Smooth muscle cell (in vitro differentiated cells): ENCODE data around the gene MYBBP1A. TPM values are rescaled to one million over a fixed set of nuclear protein-coding genes. Genes with fewer than 3 reads are reported as not detected.
"Not testable (repeated sequence)": the region's sequence is repeated elsewhere in the genome, so short reads cannot be mapped to it uniquely, and the experiment has no call there.

Source experiments
- DNase-seq: peaks from one replicate; lab custom pipeline; 2025; ENCODE audit not compliant: unreplicated experiment; lab: John Stamatoyannopoulos, UW
- H2AFZ ChIP-seq: fragments of 200-600 bp; sonication (generic); 2 replicates; pipeline ENCODE4 v1.6.0; 2016; ENCODE audit warnings: antibody characterized with exemption, low read depth, mild to moderate bottlenecking
- H3F3A ChIP-seq: fragments of 200-600 bp; sonication (generic); 2 replicates; pipeline ENCODE4 v1.6.0; 2017; ENCODE audit warnings: antibody characterized with exemption, low read depth
- H3K27ac ChIP-seq: fragments of 200-600 bp; sonication (generic); 2 replicates; pipeline ENCODE4 v1.5.1; 2016; ENCODE audit warnings: low read depth, mild to moderate bottlenecking
- H3K27me3 ChIP-seq: fragments of 200-600 bp; sonication (generic); 2 replicates; pipeline ENCODE4 v1.6.1; 2016; ENCODE audit warnings: low read depth, mild to moderate bottlenecking
- H3K36me3 ChIP-seq: fragments of 200-600 bp; sonication (generic); 2 replicates; pipeline ENCODE4 v1.5.1; 2016; ENCODE audit warnings: low read depth
- H3K4me1 ChIP-seq: fragments of 200-600 bp; sonication (generic); 2 replicates; pipeline ENCODE4 v1.5.1; 2016; ENCODE audit warnings: low read depth
- H3K4me2 ChIP-seq: fragments of 200-600 bp; sonication (generic); 2 replicates; pipeline ENCODE4 v1.6.0; 2016; ENCODE audit warnings: mild to moderate bottlenecking
- H3K4me3 ChIP-seq: fragments of 200-600 bp; sonication (generic); 2 replicates; pipeline ENCODE4 v1.5.1; 2016; ENCODE audit warnings: mild to moderate bottlenecking
- H3K79me2 ChIP-seq: fragments of 200-600 bp; sonication (generic); 2 replicates; pipeline ENCODE4 v1.6.0; 2016; ENCODE audit warnings: low read depth, mild to moderate bottlenecking
- H3K9ac ChIP-seq: fragments of 200-600 bp; sonication (generic); 2 replicates; pipeline ENCODE4 v1.6.0; 2016; ENCODE audit warnings: low read depth
- H3K9me3 ChIP-seq: fragments of 200-600 bp; sonication (generic); replicated peaks from 2 replicates; pipeline ENCODE4 v1.5.1; 2016; ENCODE audit warnings: low read depth
- H4K20me1 ChIP-seq: fragments of 200-600 bp; sonication (generic); 2 replicates; pipeline ENCODE4 v1.6.0; 2016; ENCODE audit warnings: low read depth
- CTCF ChIP-seq: fragments of 200-600 bp; sonication (generic); IDR thresholded peaks from 2 replicates; pipeline ENCODE4 v1.5.1; 2017; ENCODE audit warnings: borderline replicate concordance, mild to moderate bottlenecking, antibody characterized with exemption; ENCODE audit not compliant: insufficient read depth, poor library complexity, severe bottlenecking
- WGBS: methylation state at CpG from one replicate; pipeline ENCODE4 v1.1.7; 2016; ENCODE audit warnings: low lambda C conversion rate; 5-methylcytosine and 5-hydroxymethylcytosine counted together
- polyA plus RNA-seq: library from polyadenylated mRNA; unstranded; fragments of >200 nt; fragmentation: Nextera tagmentation; extraction: Ambion mirVana; gene quantifications from 2 replicates; pipeline ENCODE4 v1.2.1, GENCODE V29; 2016
- total RNA-seq: library from RNA; depleted of rRNA; stranded (reverse); fragments of >200 nt; gene quantifications from 2 replicates; pipeline ENCODE4 v1.2.3, GENCODE V29; 2014

The MYBBP1A gene
- total and polyA plus RNA-seq, 2 experiments from 2014 or later, result 18.1 to 33.5 TPM

GRCh38 chr17:4582691-4583090 is 27.5 kb upstream of the MYBBP1A start:
- Histone ChIP-seq H2AFZ (no peak overlapping the region), H3K27ac (no peak overlapping the region), H3F3A (peaks cover 11% of the 10 kb centered on the region), H4K20me1 (no peaks in the 10 kb centered on the region), H3K27me3 (no peaks in the 10 kb centered on the region), H3K36me3 (no peaks in the 10 kb centered on the region), H3K4me3 (no peak overlapping the region), H3K4me1 (no peaks in the 10 kb centered on the region), H3K4me2 (no peak overlapping the region), H3K9ac (no peak overlapping the region), H3K9me3 (no peaks in the 10 kb centered on the region), H3K79me2 (peaks cover 7% of the 10 kb centered on the region)
- no peak for TF ChIP-seq CTCF
- 53% methylated on average over 8 of the region's 8 CpGs for WGBS
- DNase-seq, result no peak

- no peaks in the 10 kb centered on the region for H4K20me1 ChIP-seq
- no peaks in the 10 kb centered on the region for H3K36me3 ChIP-seq
Observed at GRCh38 chr17:4582101-4582501, 26.9 kb upstream of the MYBBP1A start.

GRCh38 chr17:4580291-4580690 is 25.1 kb upstream of the MYBBP1A start:
- no peaks in the 10 kb centered on the region for H3K27me3 ChIP-seq
- no peak overlapping the region for H2AFZ ChIP-seq
- H3K4me3 ChIP-seq, result no peak overlapping the region
- no peak overlapping the region for H3K9ac ChIP-seq
- TF ChIP-seq CTCF, result no peak
- no peaks in the 10 kb centered on the region for H3K36me3 ChIP-seq
- H3K4me2 ChIP-seq, result no peak overlapping the region
- WGBS, result 69% methylated on average over 7 of the region's 7 CpGs
- H3K4me1 ChIP-seq, result peaks cover 19% of the 10 kb centered on the region
- DNase-seq, result no peak
- H3F3A ChIP-seq, result peaks cover 7% of the 10 kb centered on the region
- H3K27ac ChIP-seq, result no peak overlapping the region
- no peaks in the 10 kb centered on the region for H4K20me1 ChIP-seq
- no peaks in the 10 kb centered on the region for H3K9me3 ChIP-seq
- H3K79me2 ChIP-seq, result peaks cover 7% of the 10 kb centered on the region

More at GRCh38 chr17:4582101-4582501, 26.9 kb upstream of the MYBBP1A start:
- Histone ChIP-seq H3K79me2 (peaks cover 7% of the 10 kb centered on the region), H3K9me3 (no peaks in the 10 kb centered on the region), H3K4me2 (no peak overlapping the region), H3K27me3 (no peaks in the 10 kb centered on the region), H3K27ac (no peak overlapping the region), H3F3A (peaks cover 7% of the 10 kb centered on the region), H2AFZ (no peak overlapping the region), H3K9ac (no peak overlapping the region), H3K4me1 (peaks cover 5% of the 10 kb centered on the region), H3K4me3 (no peak overlapping the region)
- 80% methylated on average over 7 of the region's 7 CpGs for WGBS
- TF ChIP-seq CTCF, result no peak
- DNase-seq, result no peak

- no peaks in the 10 kb centered on the region for H3K9me3 ChIP-seq
- H3K27me3 ChIP-seq, result no peaks in the 10 kb centered on the region
- H3K79me2 ChIP-seq, result peaks cover 7% of the 10 kb centered on the region
- H2AFZ ChIP-seq, result no peak overlapping the region
- no peaks in the 10 kb centered on the region for H4K20me1 ChIP-seq
- H3K36me3 ChIP-seq, result no peaks in the 10 kb centered on the region
- peaks cover 7% of the 10 kb centered on the region for H3F3A ChIP-seq
- H3K9ac ChIP-seq, result no peak overlapping the region
- H3K27ac ChIP-seq, result no peak overlapping the region
- no peak overlapping the region for H3K4me3 ChIP-seq
- H3K4me1 ChIP-seq, result peaks cover 19% of the 10 kb centered on the region
- TF ChIP-seq CTCF, result no peak
- no peak overlapping the region for H3K4me2 ChIP-seq
- DNase-seq, result no peak
- WGBS, result 87% methylated on average over 11 of the region's 11 CpGs
Observed at GRCh38 chr17:4579678-4580077, 24.5 kb upstream of the MYBBP1A start.

GRCh38 chr17:4578349-4578748 is 23.2 kb upstream of the MYBBP1A start:
- not testable (repeated sequence) for H3K79me2 ChIP-seq, H3K27me3 ChIP-seq
- 99% methylated on average over 16 of the region's 24 CpGs for WGBS

More at GRCh38 chr17:4578349-4578748, 23.2 kb upstream of the MYBBP1A start:
- not testable (repeated sequence) for H3K9ac ChIP-seq, H3K36me3 ChIP-seq, DNase-seq, H2AFZ ChIP-seq, H3K27ac ChIP-seq, H4K20me1 ChIP-seq, H3K4me2 ChIP-seq, H3K4me3 ChIP-seq, H3K9me3 ChIP-seq, H3F3A ChIP-seq
- H3K4me1 ChIP-seq, result peaks cover 19% of the 10 kb centered on the region
